ENCODE results near the gene RAD51B. TPM values are rescaled to one million over a fixed set of nuclear protein-coding genes. Genes with fewer than 3 reads are reported as not detected.

RAD51B gene
- total RNA-seq, 2 experiments from 2014 or later = 27.4 to 31.6 TPM

GRCh38 chr14:68585690-68586089 lies 766.1 kb downstream of the RAD51B start:
- DNase-seq = no peak
- no peak overlapping the region for H3K27ac Mint-ChIP-seq
- H3K4me1 Mint-ChIP-seq = peaks cover 2% of the 10 kb centered on the region
- H3K27me3 Mint-ChIP-seq = no peaks in the 10 kb centered on the region
- peaks cover 1% of the 10 kb centered on the region for H3K9me3 Mint-ChIP-seq
- H3K36me3 Mint-ChIP-seq = no peaks in the 10 kb centered on the region
- H3K4me3 Mint-ChIP-seq = no peak overlapping the region

GRCh38 chr14:68586896-68587751 lies 767.5 kb downstream of the RAD51B start:
- Mint-ChIP-seq H3K4me3 (no peak overlapping the region), H3K27ac (no peak overlapping the region), H3K36me3 (no peaks in the 10 kb centered on the region), H3K9me3 (peaks cover 1% of the 10 kb centered on the region), H3K27me3 (no peaks in the 10 kb centered on the region), H3K4me1 (peaks cover 2% of the 10 kb centered on the region)
- no peak for DNase-seq

GRCh38 chr14:68587931-68588330 lies 768.4 kb downstream of the RAD51B start:
- Mint-ChIP-seq H3K4me1 (peaks cover 2% of the 10 kb centered on the region), H3K9me3 (no peaks in the 10 kb centered on the region), H3K4me3 (no peak overlapping the region), H3K27me3 (no peaks in the 10 kb centered on the region), H3K36me3 (no peaks in the 10 kb centered on the region), H3K27ac (no peak overlapping the region)
- DNase-seq = no peak

GRCh38 chr14:68589447-68590200 lies 770.0 kb downstream of the RAD51B start:
- peaks cover 15% of the 10 kb centered on the region for H3K4me1 Mint-ChIP-seq
- H3K27ac Mint-ChIP-seq = no peak overlapping the region
- no peak for DNase-seq
- no peak overlapping the region for H3K4me3 Mint-ChIP-seq
- H3K9me3 Mint-ChIP-seq = no peaks in the 10 kb centered on the region
- H3K27me3 Mint-ChIP-seq = no peaks in the 10 kb centered on the region
- no peaks in the 10 kb centered on the region for H3K36me3 Mint-ChIP-seq

- no peak overlapping the region for H3K4me3 Mint-ChIP-seq
- peaks cover 15% of the 10 kb centered on the region for H3K4me1 Mint-ChIP-seq
- no peak for DNase-seq
- H3K9me3 Mint-ChIP-seq = no peaks in the 10 kb centered on the region
- no peaks in the 10 kb centered on the region for H3K36me3 Mint-ChIP-seq
- no peaks in the 10 kb centered on the region for H3K27me3 Mint-ChIP-seq
- H3K27ac Mint-ChIP-seq = no peak overlapping the region
Observed at GRCh38 chr14:68590201-68590522, 770.6 kb downstream of the RAD51B start.

GRCh38 chr14:68591786-68592185 lies 772.2 kb downstream of the RAD51B start:
- no peaks in the 10 kb centered on the region for H3K27me3 Mint-ChIP-seq
- H3K4me1 Mint-ChIP-seq = peaks cover 15% of the 10 kb centered on the region

GRCh38 chr14:68592948-68593556 lies 773.5 kb downstream of the RAD51B start:
- H3K4me3 Mint-ChIP-seq = no peak overlapping the region
- no peaks in the 10 kb centered on the region for H3K27me3 Mint-ChIP-seq
- H3K4me1 Mint-ChIP-seq = peaks cover 15% of the 10 kb centered on the region
- no peaks in the 10 kb centered on the region for H3K9me3 Mint-ChIP-seq
- DNase-seq = no peak
- H3K36me3 Mint-ChIP-seq = no peaks in the 10 kb centered on the region
- H3K27ac Mint-ChIP-seq = no peak overlapping the region

More at GRCh38 chr14:68591786-68592185, 772.2 kb downstream of the RAD51B start:
- Mint-ChIP-seq H3K27ac (no peak overlapping the region), H3K36me3 (no peaks in the 10 kb centered on the region), H3K9me3 (no peaks in the 10 kb centered on the region), H3K4me3 (no peak overlapping the region)
- no peak for DNase-seq

- Mint-ChIP-seq H3K4me3 (no peak overlapping the region), H3K9me3 (no peaks in the 10 kb centered on the region), H3K27ac (peak overlapping the region; percentile 61), H3K27me3 (no peaks in the 10 kb centered on the region), H3K36me3 (no peaks in the 10 kb centered on the region), H3K4me1 (peaks cover 15% of the 10 kb centered on the region)
- no peak for DNase-seq
Observed at GRCh38 chr14:68593806-68594536, 774.4 kb downstream of the RAD51B start.

GRCh38 chr14:68594737-68595380 lies 775.3 kb downstream of the RAD51B start:
- Mint-ChIP-seq H3K4me1 (peaks cover 14% of the 10 kb centered on the region), H3K27me3 (no peaks in the 10 kb centered on the region), H3K36me3 (no peaks in the 10 kb centered on the region), H3K4me3 (no peak overlapping the region), H3K27ac (no peak overlapping the region), H3K9me3 (no peaks in the 10 kb centered on the region)
- DNase-seq = no peak

GRCh38 chr14:68596211-68596610 lies 776.6 kb downstream of the RAD51B start:
- H3K4me3 Mint-ChIP-seq = no peak overlapping the region
- no peaks in the 10 kb centered on the region for H3K36me3 Mint-ChIP-seq
- DNase-seq = no peak
- H3K4me1 Mint-ChIP-seq = peaks cover 13% of the 10 kb centered on the region
- H3K27ac Mint-ChIP-seq = no peak overlapping the region
- H3K9me3 Mint-ChIP-seq = no peaks in the 10 kb centered on the region
- no peaks in the 10 kb centered on the region for H3K27me3 Mint-ChIP-seq

GRCh38 chr14:68596701-68597100 lies 777.1 kb downstream of the RAD51B start:
- Mint-ChIP-seq H3K4me3 (no peak overlapping the region), H3K9me3 (no peaks in the 10 kb centered on the region), H3K36me3 (no peaks in the 10 kb centered on the region), H3K27ac (no peak overlapping the region), H3K27me3 (no peaks in the 10 kb centered on the region), H3K4me1 (peaks cover 13% of the 10 kb centered on the region)
- DNase-seq = no peak

- peaks cover 13% of the 10 kb centered on the region for H3K4me1 Mint-ChIP-seq
- no peaks in the 10 kb centered on the region for H3K36me3 Mint-ChIP-seq
- H3K4me3 Mint-ChIP-seq = no peak overlapping the region
- DNase-seq = no peak
- no peak overlapping the region for H3K27ac Mint-ChIP-seq
- no peaks in the 10 kb centered on the region for H3K27me3 Mint-ChIP-seq
- H3K9me3 Mint-ChIP-seq = no peaks in the 10 kb centered on the region
Observed at GRCh38 chr14:68598089-68598488, 778.5 kb downstream of the RAD51B start.

- H3K9me3 Mint-ChIP-seq = no peaks in the 10 kb centered on the region
- DNase-seq = no peak
- no peaks in the 10 kb centered on the region for H3K36me3 Mint-ChIP-seq
- peaks cover 7% of the 10 kb centered on the region for H3K4me1 Mint-ChIP-seq
- H3K27ac Mint-ChIP-seq = no peak overlapping the region
- H3K4me3 Mint-ChIP-seq = no peak overlapping the region
- no peaks in the 10 kb centered on the region for H3K27me3 Mint-ChIP-seq
Observed at GRCh38 chr14:68598621-68599447, 779.3 kb downstream of the RAD51B start.
